OCI-LY3 (cell line): ENCODE data around the gene SPTAN1.
A peak's percentile ranks its signal among the peaks of the same experiment; 100 is the strongest.

Experiments used
- H2AFZ ChIP-seq: fragments of 200-600, 300-600 bp; shearing (Covaris generic); 2 replicates; pipeline ENCODE4 v1.6.0; 2014; ENCODE audit warnings: antibody characterized with exemption, low read depth, low read length
- H3K27ac ChIP-seq: fragments of 200-600, 300-600 bp; sonication (generic); 2 replicates; pipeline ENCODE4 v1.5.1; 2014; ENCODE audit warnings: mild to moderate bottlenecking, low read length, moderate library complexity, mixed read lengths
- H3K27me3 ChIP-seq: fragments of 200-600, 300-600 bp; sonication (generic); 2 replicates; pipeline ENCODE4 v1.6.1; 2014; ENCODE audit warnings: low read depth, low read length, mixed read lengths
- H3K36me3 ChIP-seq: fragments of 200-600, 300-600 bp; sonication (generic); replicated peaks from 2 replicates; pipeline ENCODE3; 2014; ENCODE audit warnings: low read depth, low read length, mixed read lengths
- H3K4me1 ChIP-seq: fragments of 300-600, 200-600 bp; sonication (generic); 2 replicates; pipeline ENCODE4 v1.6.1; 2014; ENCODE audit warnings: low read length, mixed read lengths
- H3K4me2 ChIP-seq: fragments of 200-600, 300-600 bp; sonication (generic); 2 replicates; pipeline ENCODE4 v1.6.1; 2014; ENCODE audit warnings: low read length, mixed read lengths
- H3K4me3 ChIP-seq: fragments of 300-600, 200-600 bp; sonication (generic); 2 replicates; pipeline ENCODE4 v1.5.1; 2014; ENCODE audit warnings: antibody characterized with exemption, mild to moderate bottlenecking, low read length, moderate library complexity
- H3K79me2 ChIP-seq: fragments of 300-600, 200-600 bp; shearing (Covaris generic); 2 replicates; pipeline ENCODE4 v1.6.1; 2014; ENCODE audit warnings: mild to moderate bottlenecking, low read length, mixed read lengths
- H3K9ac ChIP-seq: fragments of 300-600, 200-600 bp; shearing (Covaris generic); 2 replicates; pipeline ENCODE4 v1.6.0; 2014; ENCODE audit warnings: mild to moderate bottlenecking, low read length, moderate library complexity
- H3K9me3 ChIP-seq: fragments of 200-600, 300-600 bp; shearing (Covaris generic); 2 replicates; pipeline ENCODE4 v1.6.1; 2014; ENCODE audit warnings: low read length, mixed read lengths; ENCODE audit not compliant: insufficient read depth
- H4K20me1 ChIP-seq: fragments of 200-600, 300-600 bp; sonication (generic); 2 replicates; pipeline ENCODE4 v1.6.1; 2016; ENCODE audit warnings: low read length, mixed read lengths; ENCODE audit not compliant: insufficient read depth
- CTCF ChIP-seq: fragments of 200-600, 300-600 bp; sonication (generic); IDR thresholded peaks from 2 replicates; pipeline ENCODE4 v1.5.1; 2014; ENCODE audit warnings: antibody characterized with exemption, low read length, low read depth
- EZH2phosphoT487 ChIP-seq: fragments of 200-600 bp; shearing (Covaris generic); IDR thresholded peaks from 2 replicates; pipeline ENCODE4 v1.6.1; 2018; ENCODE audit warnings: antibody characterized with exemption, mixed run types, low read depth

SPTAN1 gene

GRCh38 chr9:128600099-128600498 lies 47.7 kb downstream of the SPTAN1 start:
- H3K9ac ChIP-seq = peak overlapping the region; percentile 22
- H3K4me3 ChIP-seq = peak overlapping the region; percentile 27; the same call in 1 of the 2 replicates
- no peaks in the 10 kb centered on the region for H4K20me1 ChIP-seq
- H2AFZ ChIP-seq = no peak overlapping the region
- H3K27ac ChIP-seq = peak overlapping the region; percentile 80
- H3K9me3 ChIP-seq = no peaks in the 10 kb centered on the region
- H3K4me2 ChIP-seq = peak overlapping the region; percentile 71
- H3K27me3 ChIP-seq = no peaks in the 10 kb centered on the region
- H3K4me1 ChIP-seq = peaks cover 15% of the 10 kb centered on the region
- H3K36me3 ChIP-seq = peaks cover 18% of the 10 kb centered on the region
- TF ChIP-seq EZH2phosphoT487 (no peak), CTCF (no peak)
- no peaks in the 10 kb centered on the region for H3K79me2 ChIP-seq

GRCh38 chr9:128603697-128604096 lies 51.3 kb downstream of the SPTAN1 start:
- Histone ChIP-seq H3K9ac (no peak overlapping the region), H3K27ac (no peak overlapping the region)

GRCh38 chr9:128607642-128608350 lies 55.4 kb downstream of the SPTAN1 start:
- peaks cover 53% of the 10 kb centered on the region for H3K36me3 ChIP-seq

More at GRCh38 chr9:128603697-128604096, 51.3 kb downstream of the SPTAN1 start:
- Histone ChIP-seq H3K4me1 (peaks cover 15% of the 10 kb centered on the region), H3K4me2 (no peak overlapping the region), H2AFZ (no peak overlapping the region), H3K4me3 (no peak overlapping the region), H3K79me2 (no peaks in the 10 kb centered on the region), H4K20me1 (no peaks in the 10 kb centered on the region), H3K9me3 (no peaks in the 10 kb centered on the region), H3K36me3 (peaks cover 27% of the 10 kb centered on the region), H3K27me3 (no peaks in the 10 kb centered on the region)
- no peak for TF ChIP-seq EZH2phosphoT487
- TF ChIP-seq CTCF = no peak

GRCh38 chr9:128610897-128611296 lies 58.5 kb downstream of the SPTAN1 start:
- Histone ChIP-seq H3K27me3 (no peaks in the 10 kb centered on the region), H4K20me1 (no peaks in the 10 kb centered on the region), H3K36me3 (peaks cover 59% of the 10 kb centered on the region), H3K27ac (no peak overlapping the region), H3K9me3 (no peaks in the 10 kb centered on the region), H3K4me1 (no peaks in the 10 kb centered on the region), H3K79me2 (no peaks in the 10 kb centered on the region), H3K9ac (no peak overlapping the region), H3K4me2 (no peak overlapping the region), H3K4me3 (no peak overlapping the region), H2AFZ (no peak overlapping the region)
- TF ChIP-seq CTCF (no peak), EZH2phosphoT487 (no peak)

More at GRCh38 chr9:128607642-128608350, 55.4 kb downstream of the SPTAN1 start:
- H2AFZ ChIP-seq = no peak overlapping the region
- H4K20me1 ChIP-seq = no peaks in the 10 kb centered on the region
- H3K4me3 ChIP-seq = no peak overlapping the region
- no peaks in the 10 kb centered on the region for H3K4me1 ChIP-seq
- no peak overlapping the region for H3K27ac ChIP-seq
- H3K9ac ChIP-seq = no peak overlapping the region
- no peak overlapping the region for H3K4me2 ChIP-seq
- H3K27me3 ChIP-seq = no peaks in the 10 kb centered on the region
- H3K79me2 ChIP-seq = no peaks in the 10 kb centered on the region
- H3K9me3 ChIP-seq = no peaks in the 10 kb centered on the region
- TF ChIP-seq EZH2phosphoT487 (no peak), CTCF (no peak)
